Sigmoid colon (tissue), 4 donors: Measurements from ENCODE around the gene SRGAP1.

Experiments
- CTCF ChIP-seq, 4 experiments: fragments of 450-650 bp in 3 of 4; fragments of 200-600 bp in 1 of 4; IDR thresholded peaks; one replicate each; pipeline ENCODE4 v1.5.1; 2016 to 2019; ENCODE audit warnings: antibody characterized with exemption in 4 of 4, mild to moderate bottlenecking in 3 of 4, moderate library complexity in 2 of 4
- EP300 ChIP-seq, 4 donors: sonication (generic); formaldehyde crosslinking; IDR thresholded peaks; one replicate each; pipeline ENCODE4 v1.6.1; 2017; ENCODE audit warnings: antibody characterized with exemption in 4 of 4
- POLR2A ChIP-seq, 2 donors: fragments of 450-650 bp; IDR thresholded peaks; one replicate each; pipeline ENCODE4 v1.6.1; 2016; ENCODE audit warnings: antibody characterized with exemption in 2 of 2, mild to moderate bottlenecking in 2 of 2, moderate library complexity in 2 of 2
- POLR2AphosphoS5 ChIP-seq, 4 donors: sonication (generic); formaldehyde crosslinking; IDR thresholded peaks; one replicate each; pipeline ENCODE4 v1.6.1; 2017; ENCODE audit warnings: antibody characterized with exemption in 4 of 4

GRCh38 chr12:63940310-63941005 is 96.0 kb downstream of the SRGAP1 start:
- TF ChIP-seq CTCF (IDR thresholded peaks at IDR 0.05) (no peak), EP300 (IDR thresholded peaks at IDR 0.05) (no peak), POLR2AphosphoS5 (IDR thresholded peaks at IDR 0.05) (no peak), POLR2A (IDR thresholded peaks at IDR 0.05) (no peak)
